ENCODE measurements around the gene ZBTB43. TPM values are rescaled to one million over a fixed set of nuclear protein-coding genes. Genes with fewer than 3 reads are reported as not detected.
"Not testable (repeated sequence)": the region's sequence is repeated elsewhere in the genome, so short reads cannot be mapped to it uniquely, and the experiment has no call there.

ZBTB43 gene
- total and polyA plus RNA-seq, 2 donors = 4.5 to 5.7 TPM

DNA sequence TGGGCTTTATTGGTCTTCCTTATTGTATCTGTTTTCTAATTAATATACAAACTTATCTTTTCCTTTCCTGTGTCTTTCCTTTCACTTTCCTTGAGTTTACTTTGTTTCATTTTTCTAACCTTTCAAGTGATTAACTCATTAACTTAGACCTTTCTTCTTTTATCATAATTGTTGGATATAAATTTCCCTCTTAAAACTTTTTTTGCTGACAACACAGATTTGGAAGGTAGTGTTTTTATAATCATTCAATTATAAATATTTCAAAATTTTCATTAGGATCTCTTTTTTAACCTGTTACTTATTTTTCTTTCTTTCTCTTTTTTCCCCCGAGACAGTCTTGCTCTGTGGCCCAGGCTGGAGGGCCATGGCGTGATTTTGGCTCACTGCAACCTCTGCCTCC lies 6.9 kb upstream of the ZBTB43 start:
- Histone ChIP-seq H3K27me3 (ENCODE audit: control insufficient read depth in 2 of 2, insufficient read depth in 1 of 2, low read length in 1 of 2) (peaks cover 2 to 15% of the 10 kb centered on the region in 2 donors), H3K9me3 (ENCODE audit: control insufficient read depth in 2 of 2, insufficient read depth in 1 of 2, low read length in 1 of 2) (no peaks in the 10 kb centered on the region), H3K27ac (ENCODE audit: low read depth in 1 of 2, low read length in 1 of 2) (no peak overlapping the region), H3K36me3 (ENCODE audit: control insufficient read depth in 2 of 2, insufficient read depth in 2 of 2, low read length in 1 of 2) (no peaks in the 10 kb centered on the region), H3K4me3 (ENCODE audit: low read length in 2 of 2) (no peak overlapping the region), H3K4me1 (ENCODE audit: control insufficient read depth in 2 of 2, insufficient read depth in 2 of 2, low read length in 2 of 2) (peaks cover 0 to 3% of the 10 kb centered on the region in 2 donors)
- no peak for DNase-seq (ENCODE audit: low read depth in 6 of 9, low spot score in 9 of 9)
- 85% methylated on average over 2 of the region's 2 CpGs for WGBS

DNA sequence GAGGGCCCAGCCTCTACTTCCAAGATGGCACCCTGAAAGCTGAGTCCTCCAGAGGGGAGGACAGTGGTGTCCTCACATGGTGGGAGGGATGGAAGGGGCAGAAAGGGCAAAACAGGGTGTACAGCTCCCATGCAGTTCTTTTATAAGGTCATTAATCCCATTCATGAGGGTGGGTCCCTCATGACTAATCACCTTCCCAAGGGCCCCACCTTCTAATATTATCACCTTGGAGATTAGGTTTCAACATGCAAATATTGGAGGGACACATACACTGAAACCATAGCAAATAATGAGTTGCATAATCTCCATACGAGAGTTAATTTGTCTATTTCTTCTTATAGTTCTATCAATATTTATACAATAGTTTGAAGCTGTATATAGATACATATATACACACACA lies 5.8 kb upstream of the ZBTB43 start:
- Histone ChIP-seq H3K27ac (ENCODE audit: low read depth in 1 of 2, low read length in 1 of 2) (no peak overlapping the region), H3K4me3 (ENCODE audit: low read length in 2 of 2) (no peak overlapping the region), H3K4me1 (ENCODE audit: control insufficient read depth in 2 of 2, insufficient read depth in 2 of 2, low read length in 2 of 2) (no peaks in the 10 kb centered on the region), H3K36me3 (ENCODE audit: control insufficient read depth in 2 of 2, insufficient read depth in 2 of 2, low read length in 1 of 2) (no peaks in the 10 kb centered on the region), H3K9me3 (ENCODE audit: control insufficient read depth in 2 of 2, insufficient read depth in 1 of 2, low read length in 1 of 2) (no peaks in the 10 kb centered on the region), H3K27me3 (ENCODE audit: control insufficient read depth in 2 of 2, insufficient read depth in 1 of 2, low read length in 1 of 2) (peaks cover 0 to 5% of the 10 kb centered on the region in 2 donors)
- no peak for DNase-seq (ENCODE audit: low read depth in 6 of 9, low spot score in 9 of 9)
- 99% methylated on average over 1 of the region's 1 CpG for WGBS

DNA sequence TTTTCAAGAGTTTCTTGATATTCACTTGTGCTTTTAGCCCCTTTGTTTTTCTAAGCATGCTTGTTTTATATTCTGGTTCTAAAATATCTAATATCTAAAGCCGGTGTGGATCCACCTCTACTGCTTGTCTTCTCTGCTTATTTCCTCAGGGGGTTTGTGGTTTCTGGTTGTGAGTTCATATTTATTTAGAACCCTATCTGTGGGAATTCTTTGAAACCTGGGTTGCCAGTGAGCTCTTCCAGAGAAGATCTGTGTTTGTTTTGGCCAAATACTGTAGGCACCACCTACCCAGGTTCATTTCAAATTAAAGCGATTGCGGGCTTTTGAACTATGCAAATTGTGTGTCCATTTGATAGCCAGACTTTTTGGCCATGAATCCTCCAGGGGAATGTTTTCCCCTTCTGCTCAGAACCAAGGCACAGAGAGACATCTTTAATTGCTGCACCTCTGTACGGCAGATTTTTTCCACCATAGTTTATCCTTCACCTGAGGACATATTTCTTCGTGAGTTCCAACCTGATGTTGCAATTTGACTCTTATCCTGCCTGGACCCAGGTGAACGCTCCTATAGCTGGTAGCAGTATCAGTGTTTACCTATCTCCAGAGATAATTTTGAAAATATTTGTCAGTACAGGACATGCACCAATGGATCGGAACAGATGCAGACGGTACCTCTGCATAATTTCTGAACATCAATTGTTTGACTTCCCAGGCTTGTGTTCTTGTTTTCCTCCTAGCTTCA lies 2.4 kb upstream of the ZBTB43 start:
- Histone ChIP-seq H3K4me3 (ENCODE audit: low read length in 2 of 2) (no peak overlapping the region), H3K27ac (ENCODE audit: low read depth in 1 of 2, low read length in 1 of 2) (no peak overlapping the region), H3K36me3 (ENCODE audit: control insufficient read depth in 2 of 2, insufficient read depth in 2 of 2, low read length in 1 of 2) (no peaks in the 10 kb centered on the region), H3K27me3 (ENCODE audit: control insufficient read depth in 2 of 2, insufficient read depth in 1 of 2, low read length in 1 of 2) (no peaks in the 10 kb centered on the region), H3K4me1 (ENCODE audit: control insufficient read depth in 2 of 2, insufficient read depth in 2 of 2, low read length in 2 of 2) (peaks cover 5 to 12% of the 10 kb centered on the region in 2 donors), H3K9me3 (ENCODE audit: control insufficient read depth in 2 of 2, insufficient read depth in 1 of 2, low read length in 1 of 2) (peaks cover 0 to 2% of the 10 kb centered on the region in 2 donors)
- 92% methylated on average over 8 of the region's 8 CpGs for WGBS
- DNase-seq (ENCODE audit: low read depth in 6 of 9, low spot score in 9 of 9) = no peak

DNA sequence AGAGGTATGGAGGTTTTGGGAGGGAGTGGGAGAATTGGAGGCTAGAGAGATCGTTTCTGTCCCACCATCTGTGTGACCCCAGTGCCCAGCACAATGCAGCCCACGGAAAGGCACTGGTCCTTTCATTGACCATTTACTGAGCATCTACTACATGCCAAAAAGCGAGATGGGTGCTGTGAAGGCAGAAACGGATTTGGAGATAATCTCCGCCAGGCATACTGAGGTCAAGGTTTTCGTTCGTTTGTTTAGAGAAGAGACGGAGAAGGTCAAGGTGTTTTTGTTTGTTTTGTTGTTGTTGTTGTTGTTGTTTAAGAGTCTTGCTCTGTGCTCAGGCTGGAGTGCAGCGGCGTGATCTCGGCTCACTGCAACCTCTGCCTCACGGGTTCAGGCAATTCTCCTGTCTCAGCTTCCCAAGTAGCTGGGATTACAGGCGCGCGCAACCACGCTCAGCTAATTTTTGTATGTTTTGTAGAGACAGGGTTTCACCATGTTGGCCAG lies 593 bp upstream of the ZBTB43 start:
- Histone ChIP-seq H3K9me3 (ENCODE audit: control insufficient read depth in 2 of 2, insufficient read depth in 1 of 2, low read length in 1 of 2) (peaks cover 0 to 2% of the 10 kb centered on the region in 2 donors), H3K27ac (ENCODE audit: low read depth in 1 of 2, low read length in 1 of 2) (no peak overlapping the region), H3K4me1 (ENCODE audit: control insufficient read depth in 2 of 2, insufficient read depth in 2 of 2, low read length in 2 of 2) (peaks cover 5 to 12% of the 10 kb centered on the region in 2 donors), H3K36me3 (ENCODE audit: control insufficient read depth in 2 of 2, insufficient read depth in 2 of 2, low read length in 1 of 2) (no peaks in the 10 kb centered on the region), H3K4me3 (ENCODE audit: low read length in 2 of 2) (peak overlapping the region; percentile 71 to 84), H3K27me3 (ENCODE audit: control insufficient read depth in 2 of 2, insufficient read depth in 1 of 2, low read length in 1 of 2) (no peaks in the 10 kb centered on the region)
- no peak for DNase-seq (ENCODE audit: low read depth in 6 of 9, low spot score in 9 of 9)
- 80% methylated on average over 16 of the region's 16 CpGs for WGBS

DNA sequence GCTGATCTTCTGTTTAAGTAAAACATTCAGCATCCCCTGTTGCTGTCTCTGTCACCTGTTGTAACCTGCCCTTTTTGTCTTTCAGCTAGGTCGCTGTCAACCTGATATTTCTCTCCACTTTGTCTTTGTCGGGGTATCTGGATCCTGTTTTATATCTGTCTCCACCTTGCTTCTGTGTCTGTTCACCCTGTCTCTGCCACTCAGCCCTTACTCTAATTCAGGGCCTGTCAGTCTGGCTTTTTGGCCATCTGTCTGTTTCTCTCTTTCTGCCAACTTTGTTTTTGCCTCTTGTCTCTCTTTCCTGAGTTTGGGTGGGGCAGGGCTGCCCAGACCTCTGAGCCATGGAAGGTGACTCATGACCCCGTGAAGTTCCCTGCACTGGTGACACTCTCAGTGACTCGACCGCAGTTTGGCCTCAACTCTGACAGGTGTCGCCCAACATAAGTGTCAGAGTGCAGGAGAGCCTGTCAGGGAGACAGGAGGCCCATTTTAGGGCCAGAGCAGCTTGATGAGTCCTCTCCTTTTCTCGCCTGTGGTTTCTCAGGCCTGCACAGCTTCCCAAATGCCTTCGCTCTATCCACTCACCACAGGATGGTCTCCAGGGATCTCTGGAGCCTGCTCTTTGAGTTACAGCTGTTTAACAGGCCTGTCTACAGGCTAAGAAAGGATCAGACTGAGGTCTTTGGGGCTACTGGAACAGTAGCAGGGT lies 868 bp downstream of the ZBTB43 start:
- H3K36me3 ChIP-seq (ENCODE audit: control insufficient read depth in 2 of 2, insufficient read depth in 2 of 2, low read length in 1 of 2) = peaks cover 0 to 6% of the 10 kb centered on the region in 2 donors
- H3K9me3 ChIP-seq (ENCODE audit: control insufficient read depth in 2 of 2, insufficient read depth in 1 of 2, low read length in 1 of 2) = peaks cover 0 to 2% of the 10 kb centered on the region in 2 donors
- peak in 3 of 9 donors; percentile 21 to 50 (median 23) for DNase-seq (ENCODE audit: low read depth in 6 of 9, low spot score in 9 of 9)
- H3K27ac ChIP-seq (ENCODE audit: low read depth in 1 of 2, low read length in 1 of 2) = peak overlapping the region; percentile 86 to 89
- no peaks in the 10 kb centered on the region for H3K27me3 ChIP-seq (ENCODE audit: control insufficient read depth in 2 of 2, insufficient read depth in 1 of 2, low read length in 1 of 2)
- H3K4me1 ChIP-seq (ENCODE audit: control insufficient read depth in 2 of 2, insufficient read depth in 2 of 2, low read length in 2 of 2) = peaks cover 5 to 12% of the 10 kb centered on the region in 2 donors
- 40% methylated on average over 8 of the region's 8 CpGs for WGBS
- H3K4me3 ChIP-seq (ENCODE audit: low read length in 2 of 2) = peak overlapping the region; percentile 71 to 84

DNA sequence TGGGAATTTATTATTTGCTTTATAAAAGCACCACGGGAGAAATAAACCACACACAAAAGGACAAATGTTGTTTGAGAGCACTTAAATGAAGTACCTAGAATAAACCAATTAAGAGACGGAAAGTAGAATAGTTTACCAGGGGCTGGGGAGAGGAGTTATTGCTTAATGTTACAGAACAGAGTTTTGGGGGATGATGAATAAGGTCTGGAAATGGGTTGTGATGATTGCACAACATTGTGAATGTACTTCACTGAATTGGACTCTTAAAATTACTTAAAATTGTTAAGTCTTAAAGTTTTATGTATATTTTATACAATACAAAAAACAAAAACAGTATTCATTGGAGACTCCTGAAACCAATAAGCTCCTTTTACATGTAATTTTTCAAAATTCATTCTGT lies 1.5 kb downstream of the ZBTB43 start:
- H3K36me3 ChIP-seq (ENCODE audit: control insufficient read depth in 2 of 2, insufficient read depth in 2 of 2, low read length in 1 of 2) = peaks cover 0 to 9% of the 10 kb centered on the region in 2 donors
- H3K27me3 ChIP-seq (ENCODE audit: control insufficient read depth in 2 of 2, insufficient read depth in 1 of 2, low read length in 1 of 2) = no peaks in the 10 kb centered on the region
- H3K4me1 ChIP-seq (ENCODE audit: control insufficient read depth in 2 of 2, insufficient read depth in 2 of 2, low read length in 2 of 2) = peaks cover 5 to 12% of the 10 kb centered on the region in 2 donors
- no peak overlapping the region for H3K27ac ChIP-seq (ENCODE audit: low read depth in 1 of 2, low read length in 1 of 2)
- DNase-seq (ENCODE audit: low read depth in 6 of 9, low spot score in 9 of 9) = no peak
- H3K9me3 ChIP-seq (ENCODE audit: control insufficient read depth in 2 of 2, insufficient read depth in 1 of 2, low read length in 1 of 2) = peaks cover 0 to 2% of the 10 kb centered on the region in 2 donors
- 93% methylated on average over 2 of the region's 2 CpGs for WGBS
- no peak overlapping the region for H3K4me3 ChIP-seq (ENCODE audit: low read length in 2 of 2)

DNA sequence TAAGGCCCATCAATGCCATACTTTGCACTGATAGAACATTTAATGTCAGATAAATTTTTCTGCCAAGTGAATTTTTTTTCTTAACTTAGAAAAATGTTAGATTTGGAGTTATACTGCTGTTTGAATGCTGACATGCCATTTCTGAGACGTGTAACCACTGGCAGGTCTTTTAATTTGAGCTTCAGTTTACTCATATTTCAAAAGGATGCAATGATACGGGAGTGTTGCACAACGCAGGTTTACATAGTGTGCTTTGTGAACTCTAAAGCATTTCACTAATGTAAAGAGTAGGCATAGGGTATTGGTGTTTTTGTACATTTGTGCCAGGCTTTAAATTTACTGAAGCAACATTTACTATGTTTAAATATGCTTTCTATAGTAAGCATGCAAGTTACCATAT lies 4.2 kb downstream of the ZBTB43 start:
- Histone ChIP-seq H3K27ac (ENCODE audit: low read depth in 1 of 2, low read length in 1 of 2) (no peak overlapping the region), H3K4me1 (ENCODE audit: control insufficient read depth in 2 of 2, insufficient read depth in 2 of 2, low read length in 2 of 2) (peaks cover 5 to 12% of the 10 kb centered on the region in 2 donors), H3K9me3 (ENCODE audit: control insufficient read depth in 2 of 2, insufficient read depth in 1 of 2, low read length in 1 of 2) (peaks cover 0 to 2% of the 10 kb centered on the region in 2 donors), H3K27me3 (ENCODE audit: control insufficient read depth in 2 of 2, insufficient read depth in 1 of 2, low read length in 1 of 2) (no peaks in the 10 kb centered on the region), H3K36me3 (ENCODE audit: control insufficient read depth in 2 of 2, insufficient read depth in 2 of 2, low read length in 1 of 2) (peaks cover 8 to 22% of the 10 kb centered on the region in 2 donors), H3K4me3 (ENCODE audit: low read length in 2 of 2) (no peak overlapping the region)
- DNase-seq (ENCODE audit: low read depth in 6 of 9, low spot score in 9 of 9) = no peak
- WGBS = 92% methylated on average over 3 of the region's 3 CpGs

DNA sequence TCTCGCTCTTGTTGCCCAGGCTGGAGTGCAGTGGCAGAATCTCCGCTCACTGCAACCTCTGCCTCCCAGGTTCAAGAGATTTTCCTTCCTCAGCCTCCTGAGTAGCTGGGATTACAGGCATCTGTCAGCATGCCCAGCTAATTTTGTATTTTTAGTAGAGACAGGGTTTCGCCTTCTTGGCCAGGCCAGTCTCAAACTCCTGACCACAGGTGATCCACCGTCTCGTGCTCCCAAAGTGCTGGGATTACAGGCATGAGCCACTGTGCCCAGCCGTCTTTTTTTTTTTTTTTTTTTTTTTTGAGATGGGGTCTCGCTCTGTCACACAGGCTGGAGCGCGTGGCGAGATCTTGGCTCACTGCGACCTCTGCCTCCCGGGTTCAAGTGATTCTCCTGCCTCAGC lies 5.4 kb downstream of the ZBTB43 start:
- H3K4me1 ChIP-seq (ENCODE audit: control insufficient read depth in 2 of 2, insufficient read depth in 2 of 2, low read length in 2 of 2); DNase-seq (ENCODE audit: low read depth in 6 of 9, low spot score in 9 of 9); H3K27me3 ChIP-seq (ENCODE audit: control insufficient read depth in 2 of 2, insufficient read depth in 1 of 2, low read length in 1 of 2); H3K27ac ChIP-seq (ENCODE audit: low read depth in 1 of 2, low read length in 1 of 2); H3K9me3 ChIP-seq (ENCODE audit: control insufficient read depth in 2 of 2, insufficient read depth in 1 of 2, low read length in 1 of 2); H3K4me3 ChIP-seq (ENCODE audit: low read length in 2 of 2): not testable (repeated sequence)
- peaks cover 8 to 25% of the 10 kb centered on the region in 2 donors for H3K36me3 ChIP-seq (ENCODE audit: control insufficient read depth in 2 of 2, insufficient read depth in 2 of 2, low read length in 1 of 2)
- WGBS = 99% methylated on average over 12 of the region's 12 CpGs

DNA sequence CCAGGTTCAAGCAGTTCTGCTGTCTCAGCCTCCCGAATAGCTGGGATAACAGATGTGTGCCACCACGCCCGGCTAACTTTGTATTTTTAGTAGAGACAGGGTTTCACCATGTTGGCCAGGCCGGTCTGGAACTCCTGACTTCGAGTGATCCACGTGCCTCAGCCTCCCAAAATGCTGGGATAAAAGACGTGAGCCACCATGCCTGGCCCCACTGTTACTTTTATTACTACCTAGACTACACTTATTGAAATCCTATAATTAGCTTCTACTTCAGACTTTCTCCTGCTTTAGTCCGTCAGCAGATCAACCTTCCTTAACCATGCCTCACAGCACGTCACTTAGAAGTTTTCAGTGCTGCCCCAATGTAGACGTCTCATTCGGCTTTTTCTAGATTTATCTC lies 8.2 kb downstream of the ZBTB43 start:
- H3K27me3 ChIP-seq (ENCODE audit: control insufficient read depth in 2 of 2, insufficient read depth in 1 of 2, low read length in 1 of 2) = no peaks in the 10 kb centered on the region
- DNase-seq (ENCODE audit: low read depth in 6 of 9, low spot score in 9 of 9) = no peak
- H3K27ac ChIP-seq (ENCODE audit: low read depth in 1 of 2, low read length in 1 of 2) = no peak overlapping the region
- peaks cover 21 to 29% of the 10 kb centered on the region in 2 donors for H3K36me3 ChIP-seq (ENCODE audit: control insufficient read depth in 2 of 2, insufficient read depth in 2 of 2, low read length in 1 of 2)
- no peak overlapping the region for H3K4me3 ChIP-seq (ENCODE audit: low read length in 2 of 2)
- no peaks in the 10 kb centered on the region for H3K4me1 ChIP-seq (ENCODE audit: control insufficient read depth in 2 of 2, insufficient read depth in 2 of 2, low read length in 2 of 2)
- WGBS = 98% methylated on average over 11 of the region's 11 CpGs
- H3K9me3 ChIP-seq (ENCODE audit: control insufficient read depth in 2 of 2, insufficient read depth in 1 of 2, low read length in 1 of 2) = peaks cover 4 to 7% of the 10 kb centered on the region in 2 donors
